ENCODE measurements around the gene ZDHHC15.
A peak's percentile ranks its signal among the peaks of the same experiment; 100 is the strongest.
"Not testable (repeated sequence)": the region's sequence is repeated elsewhere in the genome, so short reads cannot be mapped to it uniquely, and the experiment has no call there.

Gene ZDHHC15, protein sequence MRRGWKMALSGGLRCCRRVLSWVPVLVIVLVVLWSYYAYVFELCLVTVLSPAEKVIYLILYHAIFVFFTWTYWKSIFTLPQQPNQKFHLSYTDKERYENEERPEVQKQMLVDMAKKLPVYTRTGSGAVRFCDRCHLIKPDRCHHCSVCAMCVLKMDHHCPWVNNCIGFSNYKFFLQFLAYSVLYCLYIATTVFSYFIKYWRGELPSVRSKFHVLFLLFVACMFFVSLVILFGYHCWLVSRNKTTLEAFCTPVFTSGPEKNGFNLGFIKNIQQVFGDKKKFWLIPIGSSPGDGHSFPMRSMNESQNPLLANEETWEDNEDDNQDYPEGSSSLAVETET

GRCh38 chrX:75522565-75523431 lies at the start of gene ZDHHC15:
Gene ZDHHC15 (minus strand): TSS chrX:75523037. CDS start chrX:75523024, 13 bp downstream.
- DNase-seq, result no peak

DNA sequence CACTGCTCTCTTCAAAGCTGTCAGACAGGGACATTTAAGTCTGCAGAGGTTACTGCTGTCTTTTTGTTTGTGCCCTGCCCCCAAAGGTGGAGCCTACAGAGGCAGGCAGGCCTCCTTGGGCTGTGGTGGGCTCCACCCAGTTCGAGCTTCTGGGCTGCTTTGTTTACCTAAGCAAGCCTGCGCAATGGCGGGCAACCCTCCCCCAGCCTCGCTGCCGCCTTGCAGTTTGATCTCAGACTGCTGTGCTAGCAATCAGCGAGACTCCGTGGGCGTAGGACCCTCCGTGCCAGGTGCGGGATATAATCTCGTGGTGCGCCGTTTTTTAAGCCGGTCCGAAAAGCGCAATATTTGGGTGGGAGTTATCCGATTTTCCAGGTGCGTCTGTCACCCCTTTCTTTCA lies 37.7 kb upstream of the ZDHHC15 start:
- DNase-seq, result not testable (repeated sequence)

DNA sequence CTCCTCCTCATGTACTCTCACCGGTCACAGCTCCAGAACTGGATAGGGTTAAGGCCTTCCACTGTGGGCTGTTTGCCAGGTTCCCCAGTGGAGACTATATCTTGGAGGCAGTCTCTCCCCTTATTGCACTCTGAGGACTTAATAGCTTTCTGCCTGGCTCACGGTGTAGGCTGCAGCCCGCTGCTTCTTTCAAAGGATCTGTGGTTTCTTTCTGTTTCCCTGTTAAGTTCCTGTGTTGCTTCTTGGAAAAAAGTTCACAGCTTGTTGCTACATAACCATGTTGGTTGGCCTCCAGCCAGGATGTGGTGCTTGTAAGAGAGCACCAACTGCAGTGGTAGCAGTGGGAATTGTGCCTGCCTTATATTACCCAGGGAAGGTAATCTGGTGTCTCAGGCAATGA lies 24.9 kb upstream of the ZDHHC15 start:
- DNase-seq, result no peak

DNA sequence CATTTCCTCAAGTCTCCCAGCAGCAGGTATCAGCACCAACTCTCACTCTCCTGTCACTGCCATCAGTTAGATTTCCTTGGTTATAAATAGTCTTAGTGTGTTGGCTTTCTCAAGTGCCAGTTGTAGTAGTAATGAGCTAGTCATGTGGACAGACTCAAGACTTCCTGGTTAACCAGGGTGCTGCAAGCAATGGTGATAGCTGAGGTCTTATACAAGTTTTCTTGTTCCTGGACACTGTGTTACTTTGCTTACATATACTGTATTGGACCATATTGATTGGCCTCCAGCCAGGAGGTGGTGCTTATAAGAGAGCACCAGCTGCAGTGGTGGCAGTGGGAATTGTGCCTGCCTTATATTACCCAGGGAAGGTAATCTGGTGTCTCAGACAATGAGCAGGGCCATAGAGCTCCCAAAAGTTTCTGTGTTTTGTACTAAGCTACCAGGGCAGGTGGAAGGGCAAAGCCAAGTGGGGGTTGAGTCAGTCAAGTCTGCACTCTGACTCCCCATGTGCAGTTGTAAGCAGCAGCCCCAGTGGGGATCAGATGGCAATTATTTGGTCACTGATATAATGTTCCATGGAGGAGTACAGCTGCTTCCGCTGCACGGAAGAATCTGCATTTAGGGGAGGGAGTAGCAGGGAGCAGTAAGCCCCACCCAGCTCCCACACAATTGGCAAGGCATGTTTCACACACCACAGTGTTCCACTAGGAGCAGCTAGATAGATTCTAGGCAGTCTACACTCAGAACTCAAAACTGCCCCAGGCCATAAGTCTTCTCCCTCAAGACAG lies 24.1 kb upstream of the ZDHHC15 start:
- DNase-seq, result no peak

DNA sequence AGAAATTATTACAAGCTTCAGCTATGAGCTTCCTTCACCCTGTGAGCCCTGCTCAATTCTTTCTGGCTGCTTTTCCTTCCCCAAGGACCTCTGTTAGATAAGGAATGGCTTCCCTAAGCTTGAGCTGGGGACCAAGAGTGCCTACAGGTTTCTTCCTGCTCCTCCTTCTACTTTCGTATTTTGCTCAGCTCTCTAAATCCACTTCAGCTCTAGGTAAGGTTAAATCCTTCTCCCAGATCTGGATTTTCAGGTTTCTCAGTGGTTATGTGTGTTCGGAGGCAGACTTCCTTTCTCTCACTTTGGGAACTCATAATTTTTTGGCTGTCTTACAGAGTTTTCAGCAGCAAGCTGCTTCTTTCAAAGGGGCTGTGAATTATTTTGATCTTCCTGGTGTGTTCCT lies 21.9 kb upstream of the ZDHHC15 start:
- no peak for DNase-seq

DNA sequence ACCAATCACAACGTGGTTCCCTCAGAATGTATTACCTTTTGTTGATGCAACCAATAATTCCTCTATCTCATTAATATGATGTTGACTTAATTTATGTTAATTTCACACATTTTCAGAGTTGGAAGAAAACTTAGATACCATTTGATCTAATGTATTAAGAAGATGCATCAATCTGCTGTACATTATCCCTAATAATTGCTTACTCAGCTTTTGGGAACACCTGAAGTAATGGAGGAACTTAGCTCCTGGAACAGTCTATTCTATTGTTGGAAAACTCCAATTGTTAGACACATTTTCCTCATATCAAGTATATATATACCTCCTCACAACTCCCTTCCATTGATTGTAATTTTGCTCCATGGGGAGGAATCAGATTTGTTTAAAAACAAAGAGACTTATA lies 38.9 kb downstream of the ZDHHC15 start:
- DNase-seq, result no peak

DNA sequence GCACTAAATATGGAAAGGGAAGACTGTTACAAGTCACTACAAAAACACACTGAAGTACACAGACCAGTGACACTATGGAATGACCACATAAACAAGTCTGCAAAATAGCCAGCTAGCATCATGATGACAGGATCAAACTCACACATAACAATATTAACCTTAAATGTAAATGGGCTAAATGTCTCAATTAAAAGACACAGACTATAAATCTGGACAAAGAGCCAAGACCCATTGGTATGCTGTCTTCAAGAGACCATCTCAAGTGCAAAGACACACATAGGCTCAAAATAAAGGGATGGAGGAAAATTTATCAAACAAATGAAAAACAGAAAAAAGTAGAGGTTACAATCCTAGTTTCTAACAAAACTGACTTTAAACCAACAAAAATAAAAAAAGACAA lies 61.1 kb downstream of the ZDHHC15 start:
- not testable (repeated sequence) for DNase-seq

GRCh38 chrX:75421688-75422230 lies 101.1 kb downstream of the ZDHHC15 start:
- no peak for DNase-seq

- DNase-seq, result not testable (repeated sequence)
Measured at GRCh38 chrX:75407153-75407552, 115.7 kb downstream of the ZDHHC15 start.

DNA sequence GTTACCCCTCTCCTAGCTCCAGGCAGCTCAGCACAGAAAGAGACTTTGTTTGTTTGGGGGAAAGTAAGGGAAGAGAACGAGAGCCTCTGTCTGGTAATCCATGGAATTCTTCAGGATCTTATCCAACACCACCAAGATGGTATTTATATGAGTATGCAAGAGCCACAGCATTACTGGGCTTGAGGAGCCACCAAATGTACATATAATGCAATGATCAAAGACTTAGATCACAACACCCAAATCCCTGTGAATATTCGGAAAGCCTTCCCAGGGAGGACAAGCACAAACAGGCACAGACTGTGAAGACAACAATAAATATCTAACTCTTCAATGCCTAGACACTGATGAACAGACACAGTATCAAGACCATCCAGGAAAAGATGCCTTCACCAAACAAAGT lies 132.4 kb downstream of the ZDHHC15 start:
- DNase-seq, result no peak

DNA sequence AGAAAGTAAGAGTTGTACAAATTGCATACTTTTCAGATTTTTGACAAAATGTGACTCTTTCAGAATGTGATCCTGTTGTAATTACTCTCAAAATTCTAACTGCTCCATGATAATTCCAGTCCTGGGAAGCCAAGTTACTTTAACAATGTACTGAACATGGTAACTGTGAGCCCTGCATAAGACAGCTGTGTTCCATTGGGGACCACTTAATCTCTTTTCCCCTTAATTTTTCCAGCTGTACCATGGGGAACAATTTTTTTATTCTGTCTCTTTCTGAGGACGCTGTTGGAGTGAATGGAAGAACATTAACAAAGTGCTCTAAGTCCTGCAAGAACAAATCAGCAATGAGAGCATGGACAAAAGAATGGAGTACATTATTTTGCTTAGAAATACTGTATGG lies 153.1 kb downstream of the ZDHHC15 start:
- no peak for DNase-seq

GRCh38 chrX:75366861-75367260 lies 156.0 kb downstream of the ZDHHC15 start:
- no peak for DNase-seq

GRCh38 chrX:75365243-75365975 lies 157.4 kb downstream of the ZDHHC15 start:
- DNase-seq, result no peak

- DNase-seq, result no peak
Measured at GRCh38 chrX:75361788-75362187, 161.0 kb downstream of the ZDHHC15 start.

- not testable (repeated sequence) for DNase-seq
Measured at GRCh38 chrX:75348601-75349000, 174.2 kb downstream of the ZDHHC15 start.

DNA sequence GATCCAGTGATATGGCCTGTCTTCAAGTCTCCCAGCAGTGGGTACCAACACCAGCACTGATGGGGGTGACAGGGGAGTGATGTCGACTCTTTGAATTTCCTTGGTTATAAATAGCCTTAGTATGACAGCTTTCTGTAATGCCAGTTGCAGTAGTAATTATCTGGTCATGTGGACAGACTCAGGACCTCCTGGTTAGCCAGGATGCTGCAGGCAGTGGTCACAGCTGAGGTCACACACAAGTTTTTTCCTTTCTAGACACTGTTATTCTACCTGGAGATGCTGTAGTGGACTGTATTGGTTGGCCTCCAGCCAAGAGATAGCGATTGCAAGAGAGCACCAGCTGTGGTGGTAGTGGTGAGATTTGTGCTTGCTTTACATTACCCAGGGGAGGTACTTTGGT lies 185.3 kb downstream of the ZDHHC15 start:
- no peak for DNase-seq

DNA sequence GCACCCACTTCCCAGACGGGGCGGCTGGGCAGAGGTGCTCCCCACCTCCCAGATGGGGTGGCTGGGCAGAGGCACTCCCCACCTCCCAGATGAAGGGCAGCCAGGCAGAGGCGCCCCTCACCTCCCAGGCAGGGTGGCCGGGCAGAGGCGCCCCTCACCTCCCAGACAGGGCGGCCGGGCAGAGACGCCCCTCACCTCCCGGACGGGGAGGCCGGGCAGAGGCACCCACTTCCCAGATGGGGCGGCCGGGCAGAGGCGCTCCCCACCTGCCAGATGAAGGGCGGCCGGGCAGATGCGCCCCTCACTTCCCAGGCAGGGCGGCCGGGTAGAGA lies 187.7 kb downstream of the ZDHHC15 start:
- DNase-seq, result no peak

DNA sequence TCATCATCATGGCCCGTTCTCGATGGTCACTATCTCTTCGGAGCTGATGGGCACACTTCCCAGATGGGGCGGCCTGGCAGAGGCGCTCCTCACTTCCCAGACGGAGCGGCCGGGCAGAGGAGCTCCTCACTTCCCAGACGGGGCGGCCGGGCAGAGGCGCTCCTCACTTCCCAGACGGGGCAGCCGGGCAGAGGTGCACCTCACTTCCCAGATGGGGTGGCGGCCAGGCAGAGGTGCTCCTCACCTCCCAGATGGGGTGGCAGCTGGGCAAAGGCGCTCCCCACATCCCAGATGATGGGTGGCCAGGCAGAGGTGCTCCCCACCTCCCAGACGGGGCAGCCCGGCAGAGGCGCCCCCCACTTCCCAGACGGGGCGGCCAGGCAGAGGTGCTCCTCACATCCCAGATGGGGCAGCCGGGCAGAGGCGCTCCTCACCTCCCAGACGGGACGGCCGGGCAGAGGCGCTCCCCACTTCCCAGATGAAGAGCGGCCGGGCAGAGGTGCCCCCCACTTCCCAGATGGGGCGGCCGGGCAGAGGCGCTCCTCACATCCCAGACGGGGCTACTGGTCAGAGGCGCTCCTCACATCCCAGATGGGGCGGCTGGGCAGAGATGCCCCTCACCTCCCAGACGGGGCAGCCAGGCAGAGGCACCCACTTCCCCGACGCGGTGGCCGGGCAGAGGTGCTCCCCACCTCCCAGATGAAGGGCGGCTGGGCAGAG lies 188.3 kb downstream of the ZDHHC15 start:
- not testable (repeated sequence) for DNase-seq

DNA sequence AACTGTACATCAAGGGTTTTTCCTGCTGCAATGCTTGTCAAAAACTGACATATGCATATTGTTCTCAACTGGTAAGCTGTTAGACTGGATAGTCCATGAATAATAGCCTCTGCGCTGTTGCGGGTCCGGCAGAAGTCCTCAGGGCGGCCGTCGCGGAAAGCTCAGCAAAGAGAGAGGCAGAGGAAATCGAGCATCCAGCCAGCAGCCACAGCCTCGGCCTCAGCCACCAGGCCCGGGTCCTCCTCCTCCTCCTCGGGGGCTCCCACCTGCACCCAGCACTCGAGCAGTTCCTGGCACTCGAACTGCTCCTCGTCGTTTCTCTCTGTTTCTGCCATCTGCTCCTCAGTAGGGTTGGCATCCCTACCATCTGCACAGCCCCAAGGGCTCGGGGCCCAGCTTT lies 195.2 kb downstream of the ZDHHC15 start:
- DNase-seq, result peak; percentile 3

Measured in NCI-H2171 (cell line).